GM21576 (cell line): ENCODE data around the gene CDS1.
"Not testable (repeated sequence)": the region's sequence is repeated elsewhere in the genome, so short reads cannot be mapped to it uniquely, and the experiment has no call there.

Source experiments
- ATAC-seq: cut with Tn5 transposase; IDR thresholded peaks from one replicate; pipeline ENCODE4 v1.9.1; 2021; ENCODE audit warnings: mild to moderate bottlenecking, moderate library complexity; ENCODE audit not compliant: unreplicated experiment

CDS1 gene

GRCh38 chr4:84606645-84607044 lies 23.7 kb downstream of the CDS1 start:
- ATAC-seq = no peak

GRCh38 chr4:84611531-84611930 lies 28.6 kb downstream of the CDS1 start:
- ATAC-seq = no peak

- no peak for ATAC-seq
These were observed 32.0 kb downstream of the CDS1 start for GRCh38 chr4:84614891-84615290.

- no peak for ATAC-seq
These were observed 32.4 kb downstream of the CDS1 start for GRCh38 chr4:84615355-84615754.

- ATAC-seq = no peak
These were observed 40.0 kb downstream of the CDS1 start for GRCh38 chr4:84622959-84623358.

GRCh38 chr4:84623661-84624060 lies 40.7 kb downstream of the CDS1 start:
- no peak for ATAC-seq

GRCh38 chr4:84626673-84627072 lies 43.7 kb downstream of the CDS1 start:
- no peak for ATAC-seq

GRCh38 chr4:84631573-84631972 lies 48.6 kb downstream of the CDS1 start:
- no peak for ATAC-seq

- no peak for ATAC-seq
These were observed 49.2 kb downstream of the CDS1 start for GRCh38 chr4:84632092-84632491.

GRCh38 chr4:84634961-84635360 lies 52.0 kb downstream of the CDS1 start:
- no peak for ATAC-seq

- ATAC-seq = no peak
These were observed 55.2 kb downstream of the CDS1 start for GRCh38 chr4:84638092-84638491.

- no peak for ATAC-seq
These were observed 56.2 kb downstream of the CDS1 start for GRCh38 chr4:84639145-84639544.

GRCh38 chr4:84644087-84644486 lies 61.2 kb downstream of the CDS1 start:
- no peak for ATAC-seq

GRCh38 chr4:84647312-84647884 lies 64.5 kb downstream of the CDS1 start:
- ATAC-seq = no peak

GRCh38 chr4:84648178-84648577 lies 65.3 kb downstream of the CDS1 start:
- ATAC-seq = no peak

GRCh38 chr4:84648863-84649647 lies 66.1 kb downstream of the CDS1 start:
- ATAC-seq = no peak

- ATAC-seq = no peak
These were observed 68.6 kb downstream of the CDS1 start for GRCh38 chr4:84651499-84651898.

GRCh38 chr4:84652478-84652877 lies 69.6 kb downstream of the CDS1 start:
- ATAC-seq = no peak

- ATAC-seq = no peak
These were observed 77.7 kb downstream of the CDS1 start for GRCh38 chr4:84660606-84661005.

GRCh38 chr4:84661191-84661939 lies 78.4 kb downstream of the CDS1 start:
- ATAC-seq = no peak

GRCh38 chr4:84664767-84665166 lies 81.8 kb downstream of the CDS1 start:
- ATAC-seq = not testable (repeated sequence)

GRCh38 chr4:84666439-84666838 lies 83.5 kb downstream of the CDS1 start:
- no peak for ATAC-seq
